K562 (cell line): ENCODE data around the gene DCAKD.

ENCODE experiments used
- BRCA1 ChIP-seq, 2 experiments: fragments of 450-650 bp in 1 of 2; sonication (generic) in 1 of 2; formaldehyde crosslinking in 1 of 2; IDR thresholded peaks; 2 replicates each; pipeline versions ENCODE4 v1.5.0 to v1.6.1; 2017 to 2020; ENCODE audit warnings: mild to moderate bottlenecking in 1 of 2, missing genetic modification reagents in 1 of 2
- CTCF ChIP-seq, 3 experiments: IDR thresholded peaks in 2 of 3; conservative IDR thresholded peaks in 1 of 3; 2 replicates each; pipeline ENCODE4 v1.5.1; 2011 to 2012; ENCODE audit warnings: low read length in 3 of 3, mild to moderate bottlenecking in 3 of 3, control low read depth in 2 of 3, improper control_type of control experiment in 1 of 3, inconsistent platforms in 1 of 3, low read depth in 1 of 3, mixed read lengths in 1 of 3, moderate library complexity in 1 of 3; ENCODE audit not compliant: insufficient read depth in 2 of 3
- POLR2AphosphoS2 ChIP-seq: IDR thresholded peaks from 2 replicates; pipeline ENCODE4 v1.6.1; 2012; ENCODE audit warnings: low read length, improper control_type of control experiment
- POLR2AphosphoS5 ChIP-seq: IDR thresholded peaks from 2 replicates; pipeline ENCODE4 v1.6.1; 2011; ENCODE audit warnings: mild to moderate bottlenecking, low read depth, low read length, moderate library complexity; ENCODE audit not compliant: control insufficient read depth, insufficient read depth
- PYGO2 ChIP-seq: fragments of 450-650 bp; IDR thresholded peaks from 2 replicates; pipeline ENCODE4 v1.6.1; 2016; ENCODE audit warnings: mild to moderate bottlenecking, missing genetic modification characterization, moderate library complexity, missing compliant biosample characterization
- SRSF7 ChIP-seq: fragments of 200-400 bp; formaldehyde crosslinking; optimal IDR thresholded peaks from 2 replicates; pipeline ENCODE3; 2017; ENCODE audit warnings: mild to moderate bottlenecking, low read depth, low read length
- TAF7 ChIP-seq: fragments of 450-650 bp; IDR thresholded peaks from 2 replicates; pipeline ENCODE4 v1.6.1; 2016; ENCODE audit warnings: missing genetic modification characterization, missing compliant biosample characterization
- TCF15 ChIP-seq: fragments of 250-450 bp; sonication (Bioruptor Pico); IDR thresholded peaks from 2 replicates; pipeline ENCODE4 v1.8.0; 2022; ENCODE audit warnings: moderate library complexity, mild to moderate bottlenecking, inconsistent platforms
- THRB ChIP-seq: fragments of 450-650 bp; formaldehyde crosslinking; conservative IDR thresholded peaks from 2 replicates; pipeline ENCODE4 v1.4.0; 2022; ENCODE audit warnings: mild to moderate bottlenecking, missing genetic modification characterization
- ZBTB33 ChIP-seq: sonication (generic); formaldehyde crosslinking; IDR thresholded peaks from 2 replicates; pipeline ENCODE4 v1.8.1; 2023; ENCODE audit warnings: mild to moderate bottlenecking, missing genetic modification reagents
- ZNF79 ChIP-seq: fragments of 250-450 bp; sonication (Bioruptor Pico); IDR thresholded peaks from 2 replicates; pipeline ENCODE4 v1.4.0; 2020; ENCODE audit warnings: low read depth, mild to moderate bottlenecking, moderate library complexity
- TF ChIP-seq, protein P1 (sequence below): fragments of 450-650 bp; IDR thresholded peaks from 2 replicates; pipeline ENCODE4 v1.7.1; 2018; ENCODE audit warnings: mild to moderate bottlenecking, low read depth; ENCODE audit not compliant: partially characterized antibody

- TF ChIP-seq, protein P1, sequence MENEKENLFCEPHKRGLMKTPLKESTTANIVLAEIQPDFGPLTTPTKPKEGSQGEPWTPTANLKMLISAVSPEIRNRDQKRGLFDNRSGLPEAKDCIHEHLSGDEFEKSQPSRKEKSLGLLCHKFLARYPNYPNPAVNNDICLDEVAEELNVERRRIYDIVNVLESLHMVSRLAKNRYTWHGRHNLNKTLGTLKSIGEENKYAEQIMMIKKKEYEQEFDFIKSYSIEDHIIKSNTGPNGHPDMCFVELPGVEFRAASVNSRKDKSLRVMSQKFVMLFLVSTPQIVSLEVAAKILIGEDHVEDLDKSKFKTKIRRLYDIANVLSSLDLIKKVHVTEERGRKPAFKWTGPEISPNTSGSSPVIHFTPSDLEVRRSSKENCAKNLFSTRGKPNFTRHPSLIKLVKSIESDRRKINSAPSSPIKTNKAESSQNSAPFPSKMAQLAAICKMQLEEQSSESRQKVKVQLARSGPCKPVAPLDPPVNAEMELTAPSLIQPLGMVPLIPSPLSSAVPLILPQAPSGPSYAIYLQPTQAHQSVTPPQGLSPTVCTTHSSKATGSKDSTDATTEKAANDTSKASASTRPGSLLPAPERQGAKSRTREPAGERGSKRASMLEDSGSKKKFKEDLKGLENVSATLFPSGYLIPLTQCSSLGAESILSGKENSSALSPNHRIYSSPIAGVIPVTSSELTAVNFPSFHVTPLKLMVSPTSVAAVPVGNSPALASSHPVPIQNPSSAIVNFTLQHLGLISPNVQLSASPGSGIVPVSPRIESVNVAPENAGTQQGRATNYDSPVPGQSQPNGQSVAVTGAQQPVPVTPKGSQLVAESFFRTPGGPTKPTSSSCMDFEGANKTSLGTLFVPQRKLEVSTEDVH = no peak
- TF ChIP-seq THRB (CRISPR knock-in tag) (no peak), CTCF (IDR thresholded peaks at IDR 0.05 in 2 of 3, conservative IDR thresholded peaks at IDR 0.05 in 1 of 3; ENCODE audit: insufficient read depth in 2 of 3, low read depth in 1 of 3, low read length in 3 of 3) (peak; percentile 54 to 63 (median 57)), ZBTB33 (CRISPR knock-in tag) (no peak), POLR2AphosphoS5 (no peak), ZNF79 (CRISPR knock-in tag) (no peak), TAF7 (no peak), TCF15 (no peak), POLR2AphosphoS2 (no peak), SRSF7 (no peak), BRCA1 (IDR thresholded peaks at IDR 0.05) (no peak), BRCA1 (CRISPR knock-in tag; IDR thresholded peaks at IDR 0.05) (no peak), PYGO2 (tag) (no peak)
Measured at GRCh38 chr17:45016823-45017222, 34.6 kb downstream of the DCAKD start.
